Transverse colon (tissue), 4 donors: ENCODE data around the gene EMX2. TPM values are rescaled to one million over a fixed set of nuclear protein-coding genes. Genes with fewer than 3 reads are reported as not detected.

Source experiments
- DNase-seq: peaks from one replicate; pipeline ENCODE4 v3.0.0-alpha.2; 2019
- H3K27ac ChIP-seq, 4 donors: fragments of 200-600 bp; sonication (generic); 2 replicates each; pipeline ENCODE4 v1.5.1; 2016 to 2018; ENCODE audit warnings: inconsistent platforms in 4 of 4
- H3K27me3 ChIP-seq: fragments of 200-600 bp; sonication (generic); 2 replicates; pipeline ENCODE4 v1.5.1; 2017; ENCODE audit warnings: inconsistent platforms
- H3K36me3 ChIP-seq, 4 donors: fragments of 200-600 bp; sonication (generic); 2 replicates each; pipeline ENCODE4 v1.5.1; 2017 to 2019; ENCODE audit warnings: inconsistent platforms in 4 of 4
- H3K4me1 ChIP-seq, 4 donors: fragments of 200-600 bp; sonication (generic); 2 replicates each; pipeline ENCODE4 v1.5.1; 2017 to 2020; ENCODE audit warnings: inconsistent platforms in 4 of 4
- H3K4me3 ChIP-seq, 4 donors: fragments of 200-600 bp; sonication (generic); 1 replicate in 1 of 4; 2 replicates in 3 of 4; pipeline versions ENCODE4 v1.5.1 to v1.6.1; 2017 to 2019; ENCODE audit warnings: inconsistent platforms in 4 of 4
- H3K9me3 ChIP-seq, 2 donors: fragments of 200-600 bp; sonication (generic); 2 replicates each; pipeline ENCODE4 v1.5.1; 2017 to 2019; ENCODE audit warnings: inconsistent platforms in 2 of 2
- EP300 ChIP-seq: sonication (generic); formaldehyde crosslinking; IDR thresholded peaks from one replicate; pipeline ENCODE4 v1.6.1; 2017; ENCODE audit warnings: antibody characterized with exemption, low read depth
- POLR2A ChIP-seq: fragments of 450-650 bp; IDR thresholded peaks from one replicate; pipeline ENCODE4 v1.6.1; 2016; ENCODE audit warnings: antibody characterized with exemption, mild to moderate bottlenecking, moderate library complexity
- POLR2AphosphoS5 ChIP-seq, 3 donors: sonication (generic); formaldehyde crosslinking; IDR thresholded peaks; one replicate each; pipeline ENCODE4 v1.6.1; 2016; ENCODE audit warnings: antibody characterized with exemption in 3 of 3
- WGBS, 2 donors: methylation state at CpG; one replicate each; pipeline ENCODE4 v1.1.5; 2018; ENCODE audit warnings: low coverage in 1 of 2; 5-methylcytosine and 5-hydroxymethylcytosine counted together
- in situ Hi-C, 4 donors: fragments of 200-750 bp; cut with MboI; loops; one replicate each; pipeline versions ENCODE4 v1.15.0 to v1.15.1; 2017; ENCODE audit warnings: low sequenced_read_pairs in 3 of 4, low pct_ligation_motif_present in 1 of 4, low pct_unique_long_range_greater_than_20kb in 1 of 4
- intact Hi-C: fragments of 100-400 bp; cut with DNase I; formaldehyde crosslinking; loops from one replicate; pipeline ENCODE4 v1.15.1; 2023; ENCODE audit warnings: low total_unique reads
- total RNA-seq, 4 donors: library from RNA; depleted of rRNA; stranded (reverse); fragments of >200 nt; gene quantifications; one replicate each; pipeline ENCODE4 v1.1.0, GENCODE V29; 2016
- TF ChIP-seq, protein P1 (sequence below), 5 experiments: fragments of 200-600 bp in 3 of 5; fragments of 450-650 bp in 2 of 5; sonication (generic) in 3 of 5; IDR thresholded peaks; 1 replicate in 2 of 5; 2 replicates in 3 of 5; pipeline ENCODE4 v1.5.1; 2016 to 2017; ENCODE audit warnings: antibody characterized with exemption in 5 of 5, inconsistent platforms in 3 of 5, mild to moderate bottlenecking in 2 of 5, moderate library complexity in 1 of 5

The EMX2 gene
- total RNA-seq, 4 donors from 2014 or later = 0.95 TPM; not detected in 3

DNA sequence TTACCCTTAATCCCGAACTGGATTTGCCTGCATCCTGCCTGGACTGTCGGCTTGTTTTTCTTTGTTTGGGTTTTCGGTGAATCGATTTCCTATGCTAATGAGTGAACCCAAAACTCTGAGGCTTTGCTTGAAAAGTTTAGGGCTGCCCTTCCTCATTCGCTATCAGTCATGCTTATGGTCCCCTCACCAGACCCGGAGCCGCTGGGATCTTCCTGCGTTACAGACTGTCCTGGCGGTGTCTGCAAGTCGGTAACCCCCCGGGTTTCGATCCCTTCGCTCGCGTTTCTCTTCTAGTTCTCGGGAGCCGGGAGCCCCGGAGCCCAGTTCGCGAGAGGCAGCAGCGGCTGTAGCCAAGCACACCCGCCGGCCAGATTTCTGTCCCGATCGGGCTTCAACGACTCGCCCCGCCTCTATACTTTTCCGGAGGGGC lies 2.2 kb downstream of the EMX2 start:
- in situ Hi-C loops = loop anchor here in 1 of 4 donors (25.0 kb wide), 2 partner anchors 693 to 918 kb away; no protein-coding TSS in a partner anchor
- Histone ChIP-seq H3K4me1 (peaks cover 21 to 40% (median 36%) of the 10 kb centered on the region in 4 donors), H3K9me3 (no peaks in the 10 kb centered on the region), H3K27ac (no peak overlapping the region), H3K4me3 (peak overlapping the region in 1 of 4 donors; percentile 39), H3K36me3 (no peaks in the 10 kb centered on the region), H3K27me3 (peaks cover 100% of the 10 kb centered on the region)
- 5 to 11% methylated on average over 16 to 27 of the region's 29 CpGs for WGBS, 2 donors
- TF ChIP-seq EP300 (no peak), POLR2A (no peak), POLR2AphosphoS5 (IDR thresholded peaks at IDR 0.05) (no peak)
- TF ChIP-seq, protein P1, sequence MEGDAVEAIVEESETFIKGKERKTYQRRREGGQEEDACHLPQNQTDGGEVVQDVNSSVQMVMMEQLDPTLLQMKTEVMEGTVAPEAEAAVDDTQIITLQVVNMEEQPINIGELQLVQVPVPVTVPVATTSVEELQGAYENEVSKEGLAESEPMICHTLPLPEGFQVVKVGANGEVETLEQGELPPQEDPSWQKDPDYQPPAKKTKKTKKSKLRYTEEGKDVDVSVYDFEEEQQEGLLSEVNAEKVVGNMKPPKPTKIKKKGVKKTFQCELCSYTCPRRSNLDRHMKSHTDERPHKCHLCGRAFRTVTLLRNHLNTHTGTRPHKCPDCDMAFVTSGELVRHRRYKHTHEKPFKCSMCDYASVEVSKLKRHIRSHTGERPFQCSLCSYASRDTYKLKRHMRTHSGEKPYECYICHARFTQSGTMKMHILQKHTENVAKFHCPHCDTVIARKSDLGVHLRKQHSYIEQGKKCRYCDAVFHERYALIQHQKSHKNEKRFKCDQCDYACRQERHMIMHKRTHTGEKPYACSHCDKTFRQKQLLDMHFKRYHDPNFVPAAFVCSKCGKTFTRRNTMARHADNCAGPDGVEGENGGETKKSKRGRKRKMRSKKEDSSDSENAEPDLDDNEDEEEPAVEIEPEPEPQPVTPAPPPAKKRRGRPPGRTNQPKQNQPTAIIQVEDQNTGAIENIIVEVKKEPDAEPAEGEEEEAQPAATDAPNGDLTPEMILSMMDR (IDR thresholded peaks at IDR 0.05) = no peak
- intact Hi-C loops = no loop called here
- DNase-seq = no peak

DNA sequence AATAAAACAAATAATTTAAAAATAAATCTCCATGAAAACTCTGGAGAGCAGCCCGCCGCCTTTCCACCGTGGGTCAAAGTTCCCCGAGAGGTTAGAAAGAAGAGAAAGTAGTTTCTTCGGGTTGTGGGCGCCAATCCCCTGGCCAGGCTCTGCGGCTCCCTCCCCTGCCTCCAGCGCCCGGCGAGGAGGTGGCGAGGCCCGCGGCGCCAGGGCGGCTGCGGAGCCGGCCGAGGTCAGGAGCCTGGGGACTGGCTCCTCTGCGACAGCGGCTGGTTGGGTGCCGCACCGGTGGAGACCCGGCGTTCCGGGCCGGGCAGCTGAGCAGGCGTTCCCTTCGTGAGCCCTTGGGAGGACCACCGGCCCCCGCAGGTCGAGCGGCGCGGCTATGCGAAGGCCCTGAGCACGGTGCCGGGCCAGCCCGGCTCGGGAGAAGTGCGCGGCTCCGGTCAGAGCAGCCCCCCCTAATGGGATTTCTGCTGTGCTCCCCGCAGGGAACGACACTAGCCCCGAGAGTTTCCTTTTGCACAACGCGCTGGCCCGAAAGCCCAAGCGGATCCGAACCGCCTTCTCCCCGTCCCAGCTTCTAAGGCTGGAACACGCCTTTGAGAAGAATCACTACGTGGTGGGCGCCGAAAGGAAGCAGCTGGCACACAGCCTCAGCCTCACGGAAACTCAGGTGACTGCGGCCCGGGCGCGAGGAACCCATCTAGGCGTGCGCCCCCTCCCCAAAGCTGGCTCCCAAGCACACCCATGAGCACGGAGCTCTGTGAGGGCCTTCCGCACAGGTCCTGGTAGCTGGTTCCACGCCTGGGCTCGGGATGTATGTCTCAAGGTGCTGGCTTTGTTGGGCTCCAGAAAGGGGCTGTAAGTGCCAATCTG lies 2.8 kb downstream of the EMX2 start:
- WGBS, 2 donors = 4% methylated on average over 52 of the region's 67 CpGs; no CpG with 5 or more reads in 1 of the 2 donors
- H3K4me3 ChIP-seq = peak overlapping the region in 2 of 4 donors; percentile 14 to 39
- H3K36me3 ChIP-seq = no peaks in the 10 kb centered on the region
- no peaks in the 10 kb centered on the region for H3K9me3 ChIP-seq
- intact Hi-C loops (no loop called here), in situ Hi-C loops (loop anchor here in 1 of 4 donors (25.0 kb wide), 2 partner anchors 692 to 917 kb away; no protein-coding TSS in a partner anchor)
- peaks cover 21 to 40% (median 36%) of the 10 kb centered on the region in 4 donors for H3K4me1 ChIP-seq
- H3K27ac ChIP-seq = no peak overlapping the region
- H3K27me3 ChIP-seq = peaks cover 100% of the 10 kb centered on the region
- TF ChIP-seq POLR2AphosphoS5 (IDR thresholded peaks at IDR 0.05) (no peak), POLR2A (no peak), EP300 (no peak)
- TF ChIP-seq, protein P1 (IDR thresholded peaks at IDR 0.05) = no peak
- no peak for DNase-seq

GRCh38 chr10:117546020-117546580 lies 3.6 kb downstream of the EMX2 start:
- 3 to 11% methylated on average over 5 to 16 of the region's 16 CpGs for WGBS, 2 donors
- Histone ChIP-seq H3K36me3 (no peaks in the 10 kb centered on the region), H3K27ac (no peak overlapping the region), H3K4me3 (no peak overlapping the region), H3K4me1 (peaks cover 21 to 40% (median 36%) of the 10 kb centered on the region in 4 donors), H3K9me3 (no peaks in the 10 kb centered on the region), H3K27me3 (peaks cover 100% of the 10 kb centered on the region)
- TF ChIP-seq POLR2AphosphoS5 (IDR thresholded peaks at IDR 0.05) = no peak
- TF ChIP-seq POLR2A = no peak
- TF ChIP-seq, protein P1 (IDR thresholded peaks at IDR 0.05) = no peak
- no peak for TF ChIP-seq EP300
- intact Hi-C loops (no loop called here), in situ Hi-C loops (loop anchor here in 1 of 4 donors (25.0 kb wide), 2 partner anchors 691 to 916 kb away; no protein-coding TSS in a partner anchor)
- DNase-seq = no peak

DNA sequence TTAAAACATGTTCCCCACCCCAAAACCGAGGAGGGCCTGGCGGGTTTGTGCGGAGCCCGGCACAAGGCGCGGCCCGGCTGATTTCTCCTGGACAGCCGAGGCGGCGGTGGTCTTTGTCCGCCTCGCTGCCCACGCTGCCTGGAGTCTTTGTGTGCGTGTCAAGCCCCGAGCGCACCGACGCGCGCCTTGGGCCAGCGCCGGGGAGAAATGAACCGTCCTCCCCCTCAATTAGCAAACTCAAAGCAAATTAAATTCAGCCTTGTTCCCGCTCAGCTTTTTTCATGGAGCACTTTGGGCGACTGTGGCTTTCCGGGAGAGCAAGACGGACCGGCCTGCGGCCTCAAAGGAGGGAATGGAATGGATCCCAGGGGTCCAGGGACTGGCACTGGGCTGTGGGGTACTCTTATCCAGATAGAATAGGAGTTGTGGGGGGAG lies 4.1 kb downstream of the EMX2 start:
- 27% methylated on average over 29 of the region's 29 CpGs; no CpG with 5 or more reads in 1 of the 2 donors for WGBS, 2 donors
- TF ChIP-seq EP300 = no peak
- no peak for TF ChIP-seq POLR2A
- TF ChIP-seq POLR2AphosphoS5 (IDR thresholded peaks at IDR 0.05) = no peak
- Histone ChIP-seq H3K36me3 (no peaks in the 10 kb centered on the region), H3K27me3 (peaks cover 100% of the 10 kb centered on the region), H3K4me1 (peaks cover 21 to 39% (median 36%) of the 10 kb centered on the region in 4 donors), H3K27ac (no peak overlapping the region), H3K4me3 (no peak overlapping the region), H3K9me3 (no peaks in the 10 kb centered on the region)
- intact Hi-C loops = no loop called here
- DNase-seq = no peak
- in situ Hi-C loops = loop anchor here in 1 of 4 donors (25.0 kb wide), 2 partner anchors 691 to 916 kb away; no protein-coding TSS in a partner anchor
